HepG2 (cell line): Measurements from ENCODE around the gene COL25A1. TPM values are rescaled to one million over a fixed set of nuclear protein-coding genes. Genes with fewer than 3 reads are reported as not detected.

Source experiments
- ATAC-seq: fragments of 200-7000 bp; cut with Tn5 transposase; 3 replicates; pipeline ENCODE4 v1.9.1; 2020; ENCODE audit warnings: mild to moderate bottlenecking, moderate library complexity
- BruUV-seq: library from RNA; stranded (reverse); fragments of 400-500 nt; replicated peaks from 2 replicates; lab custom pipeline; 2021; lab: Mats Ljungman, UMichigan
- CTCF ChIA-PET: fragments of 300-600 bp; formaldehyde crosslinking; extraction: SDS; loops from one replicate; lab custom pipeline; 2021; ENCODE audit warnings: low total read pairs, inconsistent platforms, low intra/inter-chr PET ratio; lab: Yijun Ruan, JAX
- POLR2A ChIA-PET: fragments of 350-600 bp; sonication (Branson Sonifier 250); formaldehyde crosslinking; loops from one replicate; lab custom pipeline; 2020; ENCODE audit warnings: antibody characterized with exemption, inconsistent platforms; lab: Yijun Ruan, JAX
- DNase-seq: peaks from one replicate; pipeline ENCODE4 v3.0.0-alpha.2; 2015; ENCODE audit warnings: low spot score
- FAIRE-seq: peaks from 3 replicates; lab custom pipeline; 2011; peaks lifted over from hg19 to GRCh38; lab: Jason Lieb, UNC
- H2AFZ ChIP-seq: one replicate; pipeline ENCODE4 v1.6.1; 2011; ENCODE audit warnings: low read length, inconsistent platforms
- H3K27ac ChIP-seq: fragments of 300-600 bp; 3 replicates; pipeline ENCODE4 v1.8.0; 2011; ENCODE audit warnings: mixed run types, mild to moderate bottlenecking, mixed read lengths, low read length, inconsistent platforms; ENCODE audit not compliant: insufficient read depth; ENCODE audit errors: extremely low read length
- H3K27me3 ChIP-seq, 2 experiments: fragments of 200-600 bp in 1 of 2; 2 replicates in 1 of 2; 3 replicates in 1 of 2; pipeline versions ENCODE4 v1.6.0 to v1.8.0; 2011; ENCODE audit warnings: low read length in 2 of 2, mild to moderate bottlenecking in 2 of 2, moderate library complexity in 2 of 2, inconsistent platforms in 1 of 2; ENCODE audit not compliant: insufficient read depth in 2 of 2, control insufficient read depth in 1 of 2
- H3K36me3 ChIP-seq, 2 experiments: fragments of 200-600 bp in 1 of 2; replicated peaks in 1 of 2; 2 replicates in 1 of 2; 3 replicates in 1 of 2; pipeline versions ENCODE4 v1.5.1 to v1.8.0; 2011; ENCODE audit warnings: low read length in 2 of 2, inconsistent platforms in 1 of 2; ENCODE audit not compliant: insufficient read depth in 2 of 2, control insufficient read depth in 1 of 2
- H3K4me1 ChIP-seq: 2 replicates; pipeline ENCODE4 v1.5.1; 2012; ENCODE audit warnings: low read length, inconsistent platforms; ENCODE audit not compliant: insufficient read depth
- H3K4me2 ChIP-seq: 2 replicates; pipeline ENCODE4 v1.6.0; 2011; ENCODE audit warnings: low read depth, low read length, inconsistent platforms
- H3K4me3 ChIP-seq, 3 experiments: fragments of 200-600 bp in 1 of 3; sonication (generic), shearing (Covaris generic) in 1 of 3; replicated peaks in 1 of 3; 2 replicates each; pipeline ENCODE4 v1.5.1; 2011 to 2016; ENCODE audit warnings: low read length in 3 of 3, inconsistent platforms in 2 of 3, low read depth in 2 of 3, mild to moderate bottlenecking in 2 of 3, control low read depth in 1 of 3, mixed read lengths in 1 of 3; ENCODE audit not compliant: insufficient read depth in 1 of 3
- H3K79me2 ChIP-seq: one replicate; pipeline ENCODE4 v1.6.1; 2011; ENCODE audit warnings: low read length, inconsistent platforms; ENCODE audit not compliant: insufficient read depth
- H3K9ac ChIP-seq: 2 replicates; pipeline ENCODE4 v1.6.0; 2011; ENCODE audit warnings: mild to moderate bottlenecking, low read depth, low read length, inconsistent platforms; ENCODE audit not compliant: insufficient read depth
- H3K9me3 ChIP-seq: 2 replicates; pipeline ENCODE4 v1.5.1; 2012; ENCODE audit warnings: mild to moderate bottlenecking, low read length
- H4K20me1 ChIP-seq: 2 replicates; pipeline ENCODE4 v1.6.0; 2011; ENCODE audit warnings: inconsistent platforms, mild to moderate bottlenecking, low read length, moderate library complexity; ENCODE audit not compliant: insufficient read depth
- RBM39 ChIP-seq: fragments of 200-400 bp; formaldehyde crosslinking; IDR thresholded peaks from one replicate; pipeline ENCODE4 v1.6.1; 2018; ENCODE audit warnings: antibody characterized with exemption, mild to moderate bottlenecking, low read depth, low read length; ENCODE audit not compliant: poor library complexity, severe bottlenecking
- ZBED4 ChIP-seq: sonication (generic); formaldehyde crosslinking; IDR thresholded peaks from 2 replicates; pipeline ENCODE4 v1.4.0; 2020; ENCODE audit warnings: missing genetic modification reagents, borderline replicate concordance
- ZBTB33 ChIP-seq: sonication (generic); formaldehyde crosslinking; IDR thresholded peaks from 2 replicates; pipeline ENCODE4 v1.4.0; 2020; ENCODE audit warnings: missing genetic modification reagents
- WGBS: methylation state at CpG from one replicate; pipeline ENCODE4 v1.1.6; 2017; ENCODE audit warnings: low lambda C conversion rate; 5-methylcytosine and 5-hydroxymethylcytosine counted together
- in situ Hi-C: cut with HindIII; loops from 2 replicates; pipeline ENCODE4 v1.10.0; 2017; ENCODE audit warnings: low pct_unique_long_range_greater_than_20kb; ENCODE audit not compliant: extremely low pct_ligation_motif_present
- intact Hi-C: fragments of 100-400 bp; cut with micrococcal nuclease; formaldehyde crosslinking; loops from one replicate; pipeline ENCODE4 v1.10.0; 2022; ENCODE audit not compliant: unreplicated experiment
- polyA plus RNA-seq, 8 experiments: library from polyadenylated mRNA; depleted of rRNA in 3 of 8; stranded (reverse) in 7 of 8; unstranded in 1 of 8; fragments of >200 nt; fragmentation: Illumina TruSeq in 4 of 8; extraction: Trizol in 4 of 8; gene quantifications; 2 replicates each; pipeline versions ENCODE4 v1.2.1 to v1.2.3, GENCODE V29; 2011 to 2016; ENCODE audit warnings: low read depth in 4 of 8, missing spikeins in 1 of 8, mixed read lengths in 1 of 8; ENCODE audit not compliant: insufficient read depth in 1 of 8
- total RNA-seq, 5 experiments: library from RNA; depleted of rRNA; stranded (reverse); fragments of >200 nt; fragmentation: Illumina TruSeq; extraction: Trizol; gene quantifications; 2 replicates each; pipeline ENCODE4 v1.2.3, GENCODE V29; 2016; ENCODE audit warnings: low read depth in 1 of 5

Gene COL25A1
- total and polyA plus RNA-seq, 2 of the 13 experiments (the other 11 are each of a cell fraction or from before 2014, with no cell fraction given), result not detected

GRCh38 chr4:109182696-109183095 lies 119.8 kb downstream of the COL25A1 start (continued):
- no peak for TF ChIP-seq ZBED4

- no peaks in the 10 kb centered on the region for H3K27me3 ChIP-seq
- POLR2A ChIA-PET, result no interaction called here
- intact Hi-C loops, result no loop called here
- no peaks in the 10 kb centered on the region for H4K20me1 ChIP-seq
- ATAC-seq (no peak), DNase-seq (no peak), FAIRE-seq (no peak)
- H3K4me1 ChIP-seq, result no peaks in the 10 kb centered on the region
- no peaks in the 10 kb centered on the region for H3K36me3 ChIP-seq
- H3K9me3 ChIP-seq, result no peaks in the 10 kb centered on the region
- no peak overlapping the region for H3K9ac ChIP-seq
- no peak overlapping the region for H3K27ac ChIP-seq
- H3K4me3 ChIP-seq, result no peak overlapping the region
- BruUV-seq, result no TSS peak
- 0% methylated on average over 3 of the region's 3 CpGs for WGBS
- TF ChIP-seq ZBTB33 (no peak), RBM39 (no peak)
- TF ChIP-seq, all 625 proteins: peak for 0
- in situ Hi-C loops, result no loop called here
- H2AFZ ChIP-seq, result no peak overlapping the region
- no peak overlapping the region for H3K4me2 ChIP-seq
- CTCF ChIA-PET, result no interaction called here
- no peaks in the 10 kb centered on the region for H3K79me2 ChIP-seq
These were observed 123.4 kb downstream of the COL25A1 start for GRCh38 chr4:109179061-109179460.
